NCI-H187 treated with DMSO at 0.1 percent for 48 hours (cell line): ENCODE measurements around the gene PDZD2.
"Not testable (repeated sequence)": the region's sequence is repeated elsewhere in the genome, so short reads cannot be mapped to it uniquely, and the experiment has no call there.

Experiments
- DNase-seq: peaks from one replicate; lab custom pipeline; 2025; lab: John Stamatoyannopoulos, UW

The PDZD2 gene

GRCh38 chr5:32078855-32079254 lies 439.9 kb downstream of the PDZD2 start:
- DNase-seq, result not testable (repeated sequence)

GRCh38 chr5:32080565-32080964 lies 441.6 kb downstream of the PDZD2 start:
- not testable (repeated sequence) for DNase-seq

GRCh38 chr5:32082701-32083100 lies 443.8 kb downstream of the PDZD2 start:
- DNase-seq, result no peak

GRCh38 chr5:32083981-32084430 lies 445.1 kb downstream of the PDZD2 start:
- DNase-seq, result no peak

- DNase-seq, result no peak
Measured at GRCh38 chr5:32087086-32088082, 448.5 kb downstream of the PDZD2 start.

GRCh38 chr5:32088214-32088613 lies 449.3 kb downstream of the PDZD2 start:
- DNase-seq, result no peak

- DNase-seq, result no peak
Measured at GRCh38 chr5:32089146-32090000, 450.4 kb downstream of the PDZD2 start.

- DNase-seq, result no peak
Measured at GRCh38 chr5:32090026-32090754, 451.3 kb downstream of the PDZD2 start.

- DNase-seq, result no peak
Measured at GRCh38 chr5:32090755-32091128, 451.8 kb downstream of the PDZD2 start.

- DNase-seq, result peak; percentile 14
Measured at GRCh38 chr5:32092938-32093812, 454.2 kb downstream of the PDZD2 start.

GRCh38 chr5:32094691-32095090 lies 455.8 kb downstream of the PDZD2 start:
- no peak for DNase-seq

GRCh38 chr5:32095261-32095671 lies 456.3 kb downstream of the PDZD2 start:
- no peak for DNase-seq

- no peak for DNase-seq
Measured at GRCh38 chr5:32096891-32097595, 458.1 kb downstream of the PDZD2 start.

GRCh38 chr5:32098291-32098690 lies 459.4 kb downstream of the PDZD2 start:
- no peak for DNase-seq

GRCh38 chr5:32098890-32099310 lies 460.0 kb downstream of the PDZD2 start:
- no peak for DNase-seq

GRCh38 chr5:32099486-32100035 lies 460.6 kb downstream of the PDZD2 start:
- DNase-seq, result no peak

GRCh38 chr5:32100230-32100629 lies 461.3 kb downstream of the PDZD2 start:
- DNase-seq, result no peak

- no peak for DNase-seq
Measured at GRCh38 chr5:32100691-32101302, 461.9 kb downstream of the PDZD2 start.

- DNase-seq, result no peak
Measured at GRCh38 chr5:32102254-32102986, 463.5 kb downstream of the PDZD2 start.
